H1 (cell line): Measurements from ENCODE around the gene NXPH1. TPM values are rescaled to one million over a fixed set of nuclear protein-coding genes. Genes with fewer than 3 reads are reported as not detected.

Experiments
- CTCF ChIP-seq, 3 experiments: IDR thresholded peaks; 1 replicate in 2 of 3; 2 replicates in 1 of 3; pipeline versions ENCODE4 v1.5.1 to v1.6.1; 2011; ENCODE audit warnings: low read length in 3 of 3, mild to moderate bottlenecking in 3 of 3, inconsistent platforms in 2 of 3, low read depth in 1 of 3, moderate library complexity in 1 of 3; ENCODE audit not compliant: insufficient read depth in 1 of 3; ENCODE audit errors: control extremely low read depth in 1 of 3
- RXRA ChIP-seq: IDR thresholded peaks from 2 replicates; pipeline ENCODE4 v1.6.1; 2011; ENCODE audit warnings: low read depth, mild to moderate bottlenecking, low read length, moderate library complexity; ENCODE audit not compliant: insufficient read depth
- polyA plus RNA-seq, 7 experiments: library from polyadenylated mRNA; depleted of rRNA in 3 of 7; stranded (reverse) in 5 of 7; unstranded in 2 of 7; fragments of >200 nt in 5 of 7; fragments of 200-250 nt in 2 of 7; gene quantifications; 1 replicate in 5 of 7; 2 replicates in 1 of 7; 4 replicates in 1 of 7; pipeline versions ENCODE4 v1.2.1 to v1.2.3, GENCODE V29; 2011 to 2013; ENCODE audit warnings: missing spikeins in 2 of 7, mixed read lengths in 2 of 7
- total RNA-seq: library from RNA; stranded (reverse); fragmentation: NEBNext Ultra II Directional; extraction: Animal tissue kit (Norgen Biotek cat#: 25700); gene quantifications from 2 replicates; pipeline ENCODE4 v1.2.1, GENCODE V29; 2021

NXPH1 gene
- total and polyA plus RNA-seq, 2 of the 8 experiments (the other 6 are each of a cell fraction or from before 2014, with no cell fraction given), result 0.14 to 1.0 TPM

DNA sequence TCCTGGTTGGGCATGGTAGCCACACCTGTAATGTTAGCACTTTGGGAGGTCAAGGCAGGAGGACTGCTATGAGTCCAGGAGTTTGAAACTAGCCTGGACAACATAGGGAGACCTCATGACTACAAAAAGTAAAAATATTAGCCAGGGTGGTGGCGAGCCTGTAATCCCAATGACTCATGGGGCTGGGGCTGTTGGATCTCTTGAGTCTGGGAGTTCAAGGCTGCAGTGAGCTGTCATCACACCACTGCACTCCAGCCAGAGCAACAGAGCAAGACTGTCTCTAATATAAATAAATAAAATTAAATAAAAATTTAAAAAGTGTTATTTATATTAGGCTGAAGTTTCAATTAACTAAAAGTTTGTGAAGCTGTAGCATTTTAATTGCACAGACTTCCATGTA is 207.3 kb downstream of the NXPH1 start (continued):
- TF ChIP-seq CTCF (IDR thresholded peaks at IDR 0.05; ENCODE audit: control extremely low read depth in 1 of 3, insufficient read depth in 1 of 3, low read depth in 1 of 3, low read length in 3 of 3) (no peak), RXRA (no peak)
